Kidney epithelial cell (primary cell): Measurements from ENCODE around the gene TSR3. TPM values are rescaled to one million over a fixed set of nuclear protein-coding genes. Genes with fewer than 3 reads are reported as not detected.

Source experiments
- DNase-seq: peaks from one replicate; pipeline ENCODE4 v3.0.0-alpha.2; 2010; ENCODE audit warnings: low read depth
- H3K27me3 ChIP-seq: 2 replicates; pipeline ENCODE4 v1.6.0; 2011; ENCODE audit warnings: low read length; ENCODE audit not compliant: control insufficient read depth, insufficient read depth
- H3K36me3 ChIP-seq: 2 replicates; pipeline ENCODE4 v1.5.1; 2011; ENCODE audit warnings: low read length; ENCODE audit not compliant: control insufficient read depth, insufficient read depth
- H3K4me3 ChIP-seq: 2 replicates; pipeline ENCODE4 v1.5.1; 2011; ENCODE audit warnings: low read depth, mild to moderate bottlenecking, control low read depth, low read length
- total RNA-seq: library from RNA; depleted of rRNA; stranded (reverse); fragments of >200 nt; gene quantifications from 2 replicates; pipeline ENCODE4 v1.2.3, GENCODE V29; 2015
- TF ChIP-seq, protein P1 (sequence below): IDR thresholded peaks from 2 replicates; pipeline ENCODE4 v1.5.1; 2011; ENCODE audit warnings: mild to moderate bottlenecking, moderate library complexity, low read length, control low read depth, inconsistent platforms; ENCODE audit not compliant: insufficient read depth, poor library complexity, severe bottlenecking

Gene TSR3
- total RNA-seq, 1 donor from 2014 or later, result 138 TPM

GRCh38 chr16:1395444-1396031 is 43.9 kb upstream of the TSR3 start:
- H3K27me3 ChIP-seq, result no peaks in the 10 kb centered on the region
- H3K36me3 ChIP-seq, result no peaks in the 10 kb centered on the region
- H3K4me3 ChIP-seq, result no peak overlapping the region
- TF ChIP-seq, protein P1, sequence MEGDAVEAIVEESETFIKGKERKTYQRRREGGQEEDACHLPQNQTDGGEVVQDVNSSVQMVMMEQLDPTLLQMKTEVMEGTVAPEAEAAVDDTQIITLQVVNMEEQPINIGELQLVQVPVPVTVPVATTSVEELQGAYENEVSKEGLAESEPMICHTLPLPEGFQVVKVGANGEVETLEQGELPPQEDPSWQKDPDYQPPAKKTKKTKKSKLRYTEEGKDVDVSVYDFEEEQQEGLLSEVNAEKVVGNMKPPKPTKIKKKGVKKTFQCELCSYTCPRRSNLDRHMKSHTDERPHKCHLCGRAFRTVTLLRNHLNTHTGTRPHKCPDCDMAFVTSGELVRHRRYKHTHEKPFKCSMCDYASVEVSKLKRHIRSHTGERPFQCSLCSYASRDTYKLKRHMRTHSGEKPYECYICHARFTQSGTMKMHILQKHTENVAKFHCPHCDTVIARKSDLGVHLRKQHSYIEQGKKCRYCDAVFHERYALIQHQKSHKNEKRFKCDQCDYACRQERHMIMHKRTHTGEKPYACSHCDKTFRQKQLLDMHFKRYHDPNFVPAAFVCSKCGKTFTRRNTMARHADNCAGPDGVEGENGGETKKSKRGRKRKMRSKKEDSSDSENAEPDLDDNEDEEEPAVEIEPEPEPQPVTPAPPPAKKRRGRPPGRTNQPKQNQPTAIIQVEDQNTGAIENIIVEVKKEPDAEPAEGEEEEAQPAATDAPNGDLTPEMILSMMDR, result no peak
- no peak for DNase-seq

DNA sequence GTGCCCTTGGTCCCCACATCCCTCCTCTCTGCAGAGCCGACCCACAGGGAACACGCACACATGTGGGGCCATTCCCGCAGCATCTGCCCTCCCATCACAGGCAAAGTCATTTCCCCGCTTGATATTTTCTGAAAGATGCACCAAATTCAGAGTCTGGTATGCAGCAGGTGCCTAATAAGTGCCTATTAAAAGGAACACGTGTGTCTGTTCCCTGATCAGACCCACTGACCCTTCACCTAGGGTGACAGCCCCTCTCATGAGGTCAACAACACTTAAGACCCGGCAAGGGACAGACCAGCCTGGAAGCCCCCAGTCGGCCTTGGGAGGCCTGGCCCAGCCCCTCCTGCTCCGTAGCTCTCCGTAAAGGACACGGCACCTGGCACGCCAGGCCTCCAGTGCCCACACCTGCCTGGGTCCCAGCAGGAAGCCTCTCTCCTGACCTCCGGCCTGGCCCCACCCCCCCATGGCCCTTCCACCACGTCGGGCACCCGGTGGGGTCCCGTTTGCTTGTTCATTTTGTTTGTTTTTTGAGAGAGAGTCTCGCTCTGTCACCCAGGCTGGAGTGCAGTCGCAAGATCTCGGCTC is 42.8 kb upstream of the TSR3 start:
- H3K36me3 ChIP-seq, result no peaks in the 10 kb centered on the region
- DNase-seq, result no peak
- no peaks in the 10 kb centered on the region for H3K27me3 ChIP-seq
- TF ChIP-seq, protein P1, result no peak
- H3K4me3 ChIP-seq, result no peak overlapping the region

DNA sequence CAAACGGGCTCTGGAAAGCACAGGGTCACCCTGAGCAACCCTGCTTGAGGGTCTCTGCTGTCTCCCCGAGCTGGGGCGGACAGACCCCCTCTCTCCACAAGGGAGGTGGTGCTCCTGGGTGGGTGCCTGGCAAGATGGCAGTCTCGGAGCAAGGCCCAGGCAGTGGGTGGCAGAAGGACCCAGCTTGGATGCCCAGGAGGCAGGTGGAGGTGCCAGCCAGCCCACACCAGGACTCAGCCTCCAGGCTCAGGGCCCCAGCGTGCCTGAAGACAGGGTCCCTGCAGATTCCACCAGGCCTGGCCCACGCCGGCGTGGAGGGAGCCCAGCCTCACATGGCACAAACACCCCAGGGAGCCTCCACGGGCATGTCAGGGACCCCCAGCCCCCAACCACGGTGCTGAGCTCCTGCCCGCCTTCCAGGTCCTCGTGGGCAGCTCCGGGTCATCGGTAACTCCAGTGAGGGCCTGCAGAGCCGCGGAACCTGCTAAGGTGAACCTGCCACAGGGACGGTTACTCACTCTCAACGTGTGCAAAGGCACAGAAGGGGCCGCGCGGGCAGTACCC is 42.0 kb upstream of the TSR3 start:
- no peak for DNase-seq
- Histone ChIP-seq H3K27me3 (no peaks in the 10 kb centered on the region), H3K4me3 (no peak overlapping the region), H3K36me3 (no peaks in the 10 kb centered on the region)
- TF ChIP-seq, protein P1, result no peak

GRCh38 chr16:1392826-1393225 is 41.1 kb upstream of the TSR3 start:
- Histone ChIP-seq H3K36me3 (no peaks in the 10 kb centered on the region), H3K4me3 (no peak overlapping the region), H3K27me3 (no peaks in the 10 kb centered on the region)
- TF ChIP-seq, protein P1, result no peak
- no peak for DNase-seq

GRCh38 chr16:1390239-1390779 is 38.6 kb upstream of the TSR3 start:
- Histone ChIP-seq H3K4me3 (no peak overlapping the region), H3K36me3 (no peaks in the 10 kb centered on the region), H3K27me3 (no peaks in the 10 kb centered on the region)
- DNase-seq, result no peak
- TF ChIP-seq, protein P1, result no peak
